HEK293 (cell line): Measurements from ENCODE around the gene TFAM.

Experiments
- KLF1 ChIP-seq: fragments of 450-650 bp; formaldehyde crosslinking; IDR thresholded peaks from 2 replicates; pipeline ENCODE4 v1.5.1; 2016; ENCODE audit warnings: missing biosample characterization, missing genetic modification characterization
- TCF7L2 ChIP-seq: IDR thresholded peaks from 2 replicates; pipeline ENCODE4 v1.6.1; 2011; ENCODE audit warnings: low read depth, mild to moderate bottlenecking, inconsistent platforms, low read length, moderate library complexity, borderline replicate concordance
- ZNF10 ChIP-seq: fragments of 450-650 bp; formaldehyde crosslinking; IDR thresholded peaks from 2 replicates; pipeline ENCODE4 v1.5.1; 2017; ENCODE audit warnings: missing biosample characterization, missing genetic modification characterization
- ZNF155 ChIP-seq: fragments of 450-650 bp; formaldehyde crosslinking; IDR thresholded peaks from 2 replicates; pipeline ENCODE4 v1.5.1; 2016; ENCODE audit warnings: missing biosample characterization, missing genetic modification characterization
- TF ChIP-seq, protein P1 (sequence below): fragments of 450-650 bp; formaldehyde crosslinking; IDR thresholded peaks from 2 replicates; pipeline ENCODE4 v1.5.1; 2016; ENCODE audit warnings: missing biosample characterization, missing genetic modification characterization
- TF ChIP-seq, protein P2 (sequence below): fragments of 450-650 bp; formaldehyde crosslinking; IDR thresholded peaks from 2 replicates; pipeline ENCODE4 v1.5.1; 2017; ENCODE audit warnings: missing biosample characterization, missing genetic modification characterization

DNA sequence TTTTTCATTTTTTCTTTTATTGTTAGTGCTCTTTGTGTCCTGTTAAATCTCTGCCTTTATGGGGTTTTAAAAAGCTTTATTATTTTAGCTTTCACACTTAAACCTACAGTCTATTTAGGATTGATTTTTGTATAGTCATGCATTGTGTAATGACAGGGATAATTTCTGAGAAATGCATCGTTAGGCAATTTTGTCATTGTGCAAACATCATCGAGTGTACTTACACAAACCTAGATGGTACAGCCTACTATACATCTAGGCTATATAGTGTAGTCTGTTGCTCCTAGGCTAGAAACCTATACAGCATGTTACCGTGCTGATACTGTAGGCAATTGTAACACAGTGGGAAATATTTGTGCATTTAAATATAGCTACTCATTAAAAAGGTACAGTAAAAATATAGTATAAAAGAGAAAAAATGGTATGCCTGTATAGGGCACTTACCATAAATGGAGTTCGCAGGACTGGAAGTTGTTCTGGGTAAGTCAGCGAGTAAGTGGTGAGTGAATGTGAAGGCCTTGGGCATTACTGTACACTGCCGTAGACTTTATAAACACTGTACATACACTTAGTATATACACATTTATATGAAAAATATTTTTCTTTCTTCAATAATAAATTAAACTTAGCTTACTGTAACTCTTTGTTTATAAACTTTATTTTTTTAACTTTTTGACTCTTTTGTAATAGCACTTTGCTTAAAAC, 34.4 kb upstream of the TFAM start:
- no peak for TF ChIP-seq KLF1 (tag by site-specific recombination)
- TF ChIP-seq, protein P1, sequence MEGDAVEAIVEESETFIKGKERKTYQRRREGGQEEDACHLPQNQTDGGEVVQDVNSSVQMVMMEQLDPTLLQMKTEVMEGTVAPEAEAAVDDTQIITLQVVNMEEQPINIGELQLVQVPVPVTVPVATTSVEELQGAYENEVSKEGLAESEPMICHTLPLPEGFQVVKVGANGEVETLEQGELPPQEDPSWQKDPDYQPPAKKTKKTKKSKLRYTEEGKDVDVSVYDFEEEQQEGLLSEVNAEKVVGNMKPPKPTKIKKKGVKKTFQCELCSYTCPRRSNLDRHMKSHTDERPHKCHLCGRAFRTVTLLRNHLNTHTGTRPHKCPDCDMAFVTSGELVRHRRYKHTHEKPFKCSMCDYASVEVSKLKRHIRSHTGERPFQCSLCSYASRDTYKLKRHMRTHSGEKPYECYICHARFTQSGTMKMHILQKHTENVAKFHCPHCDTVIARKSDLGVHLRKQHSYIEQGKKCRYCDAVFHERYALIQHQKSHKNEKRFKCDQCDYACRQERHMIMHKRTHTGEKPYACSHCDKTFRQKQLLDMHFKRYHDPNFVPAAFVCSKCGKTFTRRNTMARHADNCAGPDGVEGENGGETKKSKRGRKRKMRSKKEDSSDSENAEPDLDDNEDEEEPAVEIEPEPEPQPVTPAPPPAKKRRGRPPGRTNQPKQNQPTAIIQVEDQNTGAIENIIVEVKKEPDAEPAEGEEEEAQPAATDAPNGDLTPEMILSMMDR (tag by site-specific recombination), result no peak
- no peak for TF ChIP-seq ZNF10 (tag by site-specific recombination)
- TF ChIP-seq ZNF155, result no peak
- TF ChIP-seq TCF7L2, result no peak
- TF ChIP-seq, protein P2, sequence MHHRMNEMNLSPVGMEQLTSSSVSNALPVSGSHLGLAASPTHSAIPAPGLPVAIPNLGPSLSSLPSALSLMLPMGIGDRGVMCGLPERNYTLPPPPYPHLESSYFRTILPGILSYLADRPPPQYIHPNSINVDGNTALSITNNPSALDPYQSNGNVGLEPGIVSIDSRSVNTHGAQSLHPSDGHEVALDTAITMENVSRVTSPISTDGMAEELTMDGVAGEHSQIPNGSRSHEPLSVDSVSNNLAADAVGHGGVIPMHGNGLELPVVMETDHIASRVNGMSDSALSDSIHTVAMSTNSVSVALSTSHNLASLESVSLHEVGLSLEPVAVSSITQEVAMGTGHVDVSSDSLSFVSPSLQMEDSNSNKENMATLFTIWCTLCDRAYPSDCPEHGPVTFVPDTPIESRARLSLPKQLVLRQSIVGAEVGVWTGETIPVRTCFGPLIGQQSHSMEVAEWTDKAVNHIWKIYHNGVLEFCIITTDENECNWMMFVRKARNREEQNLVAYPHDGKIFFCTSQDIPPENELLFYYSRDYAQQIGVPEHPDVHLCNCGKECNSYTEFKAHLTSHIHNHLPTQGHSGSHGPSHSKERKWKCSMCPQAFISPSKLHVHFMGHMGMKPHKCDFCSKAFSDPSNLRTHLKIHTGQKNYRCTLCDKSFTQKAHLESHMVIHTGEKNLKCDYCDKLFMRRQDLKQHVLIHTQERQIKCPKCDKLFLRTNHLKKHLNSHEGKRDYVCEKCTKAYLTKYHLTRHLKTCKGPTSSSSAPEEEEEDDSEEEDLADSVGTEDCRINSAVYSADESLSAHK (tag by site-specific recombination), result no peak
